ENCODE results near the gene RMRP. TPM values are rescaled to one million over a fixed set of nuclear protein-coding genes. Genes with fewer than 3 reads are reported as not detected.

Gene RMRP
- total RNA-seq, 4 donors from 2014 or later = 1,358 to 15,269 (median 4,926) TPM

- H3K4me3 ChIP-seq (ENCODE audit: low read depth, poor library complexity, severe bottlenecking) = peak within 1 kb of the TSS; percentile 83
- TF ChIP-seq POLR2A (IDR thresholded peaks at IDR 0.05) (no peak), CTCF (IDR thresholded peaks at IDR 0.05) (no peak)
- WGBS, 2 donors = 24 to 39% methylated on average over 27 to 34 of the region's 61 CpGs
- intact Hi-C loops (cut with DNase I; ENCODE audit: low total_unique reads) = no loop called here
- DNase-seq (ENCODE audit: low spot score in 2 of 2) = peak in 1 of 2 donors; percentile 88
Measured at GRCh38 chr9:35689542-35690293, 31.9 kb upstream of the RMRP start, which contains the start of gene TPM2. TSS of gene TPM2 (minus strand) at chr9:35689925. CDS start at chr9:35689817, 108 bp downstream.

- H3K4me3 ChIP-seq (ENCODE audit: low read depth, poor library complexity, severe bottlenecking) = peak overlapping the region; percentile 13
- WGBS, 2 donors = 62 to 72% methylated on average over 12 of the region's 12 CpGs
- intact Hi-C loops (cut with DNase I; ENCODE audit: low total_unique reads) = no loop called here
- TF ChIP-seq POLR2A (IDR thresholded peaks at IDR 0.05) (no peak), CTCF (IDR thresholded peaks at IDR 0.05) (no peak)
- DNase-seq (ENCODE audit: low spot score in 2 of 2) = no peak
Measured at GRCh38 chr9:35688558-35689541, 31.0 kb upstream of the RMRP start.

GRCh38 chr9:35687972-35688557, 30.2 kb upstream of the RMRP start:
- H3K4me3 ChIP-seq (ENCODE audit: low read depth, poor library complexity, severe bottlenecking) = no peak overlapping the region
- intact Hi-C loops (cut with DNase I; ENCODE audit: low total_unique reads) = no loop called here
- TF ChIP-seq POLR2A (IDR thresholded peaks at IDR 0.05) (no peak), CTCF (IDR thresholded peaks at IDR 0.05) (no peak)
- DNase-seq (ENCODE audit: low spot score in 2 of 2) = no peak
- WGBS, 2 donors = 77 to 80% methylated on average over 2 of the region's 2 CpGs

- WGBS, 2 donors = 69 to 83% methylated on average over 2 of the region's 2 CpGs
- intact Hi-C loops (cut with DNase I; ENCODE audit: low total_unique reads) = no loop called here
- no peak for DNase-seq (ENCODE audit: low spot score in 2 of 2)
- H3K4me3 ChIP-seq (ENCODE audit: low read depth, poor library complexity, severe bottlenecking) = no peak overlapping the region
- TF ChIP-seq CTCF (IDR thresholded peaks at IDR 0.05) (no peak), POLR2A (IDR thresholded peaks at IDR 0.05) (no peak)
Measured at GRCh38 chr9:35687306-35687705, 29.5 kb upstream of the RMRP start.

GRCh38 chr9:35686222-35687203, 28.7 kb upstream of the RMRP start:
- TF ChIP-seq CTCF (IDR thresholded peaks at IDR 0.05) = no peak
- no peak for TF ChIP-seq POLR2A (IDR thresholded peaks at IDR 0.05)
- no peak overlapping the region for H3K4me3 ChIP-seq (ENCODE audit: low read depth, poor library complexity, severe bottlenecking)
- DNase-seq (ENCODE audit: low spot score in 2 of 2) = no peak
- intact Hi-C loops (cut with DNase I; ENCODE audit: low total_unique reads) = no loop called here
- 59 to 61% methylated on average over 11 of the region's 11 CpGs for WGBS, 2 donors

All from lower leg skin (tissue), 4 donors.